ENCODE data around the gene ZBTB42. TPM values are rescaled to one million over a fixed set of nuclear protein-coding genes. Genes with fewer than 3 reads are reported as not detected.

Gene ZBTB42
- polyA plus RNA-seq, 1 of the 3 experiments (the other 2 are of a cell fraction), result 3.1 TPM

DNA sequence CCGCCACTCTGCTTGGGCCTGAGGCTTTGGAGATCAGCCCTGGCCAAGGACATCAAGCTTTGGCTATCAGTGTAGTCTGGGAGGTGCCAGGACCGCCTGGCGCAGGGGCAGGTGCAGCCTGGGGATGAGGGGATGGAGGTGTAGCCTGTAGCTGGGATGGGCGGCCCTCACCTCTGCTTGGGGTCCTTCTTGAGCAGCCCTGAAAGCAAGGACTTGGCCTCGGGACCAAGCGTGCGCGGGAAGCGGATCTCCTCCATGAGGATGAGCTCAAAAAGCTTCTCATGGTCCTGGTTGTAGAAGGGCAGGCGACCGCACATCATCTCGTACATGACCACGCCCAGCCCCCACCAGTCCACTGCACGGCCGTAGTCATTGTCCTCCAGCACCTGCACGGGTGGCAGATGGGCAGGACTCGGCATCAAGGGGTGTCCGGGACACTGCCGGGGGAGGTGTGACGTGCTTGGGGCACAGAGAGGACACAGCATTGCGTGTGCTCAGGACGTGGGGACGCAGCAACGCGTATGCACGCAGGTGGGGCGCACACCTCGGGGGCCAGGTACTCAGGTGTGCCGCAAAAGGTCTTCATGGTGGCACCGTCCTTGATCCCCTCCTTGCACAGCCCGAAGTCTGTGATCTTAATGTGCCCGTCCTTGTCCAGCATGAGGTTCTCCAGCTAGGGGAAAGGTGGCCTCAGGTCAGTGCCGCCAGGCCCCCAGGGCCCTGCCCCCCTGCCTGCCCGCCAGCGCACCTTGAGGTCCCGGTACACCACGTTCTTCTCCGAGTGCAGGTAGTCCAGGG lies 28.0 kb upstream of the ZBTB42 start (continued):
- TF ChIP-seq, protein P1, sequence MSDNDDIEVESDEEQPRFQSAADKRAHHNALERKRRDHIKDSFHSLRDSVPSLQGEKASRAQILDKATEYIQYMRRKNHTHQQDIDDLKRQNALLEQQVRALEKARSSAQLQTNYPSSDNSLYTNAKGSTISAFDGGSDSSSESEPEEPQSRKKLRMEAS (IDR thresholded peaks at IDR 0.05; ENCODE audit: low read depth), result no peak
- no peak for TF ChIP-seq FOXM1 (IDR thresholded peaks at IDR 0.05; ENCODE audit: low read depth)
- TF ChIP-seq CHD2 (IDR thresholded peaks at IDR 0.05; ENCODE audit: low read length, partially characterized antibody), result no peak
- TF ChIP-seq, protein P2, sequence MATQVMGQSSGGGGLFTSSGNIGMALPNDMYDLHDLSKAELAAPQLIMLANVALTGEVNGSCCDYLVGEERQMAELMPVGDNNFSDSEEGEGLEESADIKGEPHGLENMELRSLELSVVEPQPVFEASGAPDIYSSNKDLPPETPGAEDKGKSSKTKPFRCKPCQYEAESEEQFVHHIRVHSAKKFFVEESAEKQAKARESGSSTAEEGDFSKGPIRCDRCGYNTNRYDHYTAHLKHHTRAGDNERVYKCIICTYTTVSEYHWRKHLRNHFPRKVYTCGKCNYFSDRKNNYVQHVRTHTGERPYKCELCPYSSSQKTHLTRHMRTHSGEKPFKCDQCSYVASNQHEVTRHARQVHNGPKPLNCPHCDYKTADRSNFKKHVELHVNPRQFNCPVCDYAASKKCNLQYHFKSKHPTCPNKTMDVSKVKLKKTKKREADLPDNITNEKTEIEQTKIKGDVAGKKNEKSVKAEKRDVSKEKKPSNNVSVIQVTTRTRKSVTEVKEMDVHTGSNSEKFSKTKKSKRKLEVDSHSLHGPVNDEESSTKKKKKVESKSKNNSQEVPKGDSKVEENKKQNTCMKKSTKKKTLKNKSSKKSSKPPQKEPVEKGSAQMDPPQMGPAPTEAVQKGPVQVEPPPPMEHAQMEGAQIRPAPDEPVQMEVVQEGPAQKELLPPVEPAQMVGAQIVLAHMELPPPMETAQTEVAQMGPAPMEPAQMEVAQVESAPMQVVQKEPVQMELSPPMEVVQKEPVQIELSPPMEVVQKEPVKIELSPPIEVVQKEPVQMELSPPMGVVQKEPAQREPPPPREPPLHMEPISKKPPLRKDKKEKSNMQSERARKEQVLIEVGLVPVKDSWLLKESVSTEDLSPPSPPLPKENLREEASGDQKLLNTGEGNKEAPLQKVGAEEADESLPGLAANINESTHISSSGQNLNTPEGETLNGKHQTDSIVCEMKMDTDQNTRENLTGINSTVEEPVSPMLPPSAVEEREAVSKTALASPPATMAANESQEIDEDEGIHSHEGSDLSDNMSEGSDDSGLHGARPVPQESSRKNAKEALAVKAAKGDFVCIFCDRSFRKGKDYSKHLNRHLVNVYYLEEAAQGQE (IDR thresholded peaks at IDR 0.05; ENCODE audit: low read depth, low read length), result no peak
- TF ChIP-seq, protein P3, sequence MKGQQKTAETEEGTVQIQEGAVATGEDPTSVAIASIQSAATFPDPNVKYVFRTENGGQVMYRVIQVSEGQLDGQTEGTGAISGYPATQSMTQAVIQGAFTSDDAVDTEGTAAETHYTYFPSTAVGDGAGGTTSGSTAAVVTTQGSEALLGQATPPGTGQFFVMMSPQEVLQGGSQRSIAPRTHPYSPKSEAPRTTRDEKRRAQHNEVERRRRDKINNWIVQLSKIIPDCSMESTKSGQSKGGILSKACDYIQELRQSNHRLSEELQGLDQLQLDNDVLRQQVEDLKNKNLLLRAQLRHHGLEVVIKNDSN (IDR thresholded peaks at IDR 0.05; ENCODE audit: borderline replicate concordance, low read depth), result no peak
- TF ChIP-seq FOXJ3 (CRISPR knock-in tag; IDR thresholded peaks at IDR 0.05), result no peak
- TF ChIP-seq GABPA (IDR thresholded peaks at IDR 0.05; ENCODE audit: low read depth), result no peak
- TF ChIP-seq EZH2phosphoT487 (IDR thresholded peaks at IDR 0.05; ENCODE audit: borderline replicate concordance, low read depth), result no peak

DNA sequence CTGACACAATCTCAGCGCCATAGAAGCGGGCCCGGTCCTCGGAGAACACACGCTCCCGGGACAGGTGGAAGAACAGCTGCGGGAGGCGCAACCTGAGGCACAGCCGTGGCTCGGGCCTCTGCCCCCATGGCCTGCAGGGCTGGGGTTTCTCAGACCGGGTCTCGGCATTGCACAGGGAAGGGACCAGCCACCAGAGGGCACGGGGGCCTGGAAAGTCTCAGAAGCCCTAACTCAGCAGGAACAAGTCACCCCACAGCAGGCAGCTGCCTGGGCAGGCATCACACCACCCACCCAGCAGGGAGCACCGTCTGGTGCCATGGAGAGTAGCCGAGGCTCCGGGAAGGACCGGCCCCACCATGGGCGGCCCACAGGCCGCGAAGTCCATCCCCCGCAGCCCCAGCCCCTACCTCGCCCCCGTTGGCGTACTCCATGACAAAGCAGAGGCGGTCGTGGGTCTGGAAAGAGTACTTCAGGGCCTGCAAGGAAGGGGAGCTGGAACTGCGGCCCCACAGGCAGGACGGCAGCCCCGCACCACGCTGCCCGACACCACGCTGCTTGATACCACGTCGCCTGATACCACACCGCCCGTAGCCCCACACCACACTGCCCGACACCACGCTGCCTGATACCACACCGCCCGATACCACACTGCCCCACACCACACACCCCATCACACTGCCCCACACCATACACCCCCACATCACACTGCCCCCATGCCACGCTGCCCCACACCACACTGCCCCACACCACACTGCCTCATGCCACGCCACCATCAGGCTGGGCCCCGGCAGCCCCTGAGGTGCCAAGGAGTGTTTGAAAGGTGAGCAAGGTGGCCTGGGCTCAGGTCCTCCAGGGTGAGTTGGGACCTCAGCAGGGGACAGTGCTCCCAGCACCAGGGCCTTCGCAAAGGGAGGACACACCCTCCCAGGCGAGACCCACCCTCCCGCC lies 27.1 kb upstream of the ZBTB42 start:
- POLR2A ChIA-PET, result no interaction called here
- DNase-seq, result peak; percentile 34
- TF ChIP-seq, protein P1 (IDR thresholded peaks at IDR 0.05; ENCODE audit: low read depth), result no peak
- no peak for TF ChIP-seq GATA2 (CRISPR knock-in tag; IDR thresholded peaks at IDR 0.05)
- no peak for TF ChIP-seq FOXM1 (IDR thresholded peaks at IDR 0.05; ENCODE audit: low read depth)
- TF ChIP-seq NRF1 (IDR thresholded peaks at IDR 0.05; ENCODE audit: low read depth, low read length), result no peak
- no peak for TF ChIP-seq POLR2AphosphoS5 (IDR thresholded peaks at IDR 0.05; ENCODE audit: low read depth, low read length)
- TF ChIP-seq, protein P4, sequence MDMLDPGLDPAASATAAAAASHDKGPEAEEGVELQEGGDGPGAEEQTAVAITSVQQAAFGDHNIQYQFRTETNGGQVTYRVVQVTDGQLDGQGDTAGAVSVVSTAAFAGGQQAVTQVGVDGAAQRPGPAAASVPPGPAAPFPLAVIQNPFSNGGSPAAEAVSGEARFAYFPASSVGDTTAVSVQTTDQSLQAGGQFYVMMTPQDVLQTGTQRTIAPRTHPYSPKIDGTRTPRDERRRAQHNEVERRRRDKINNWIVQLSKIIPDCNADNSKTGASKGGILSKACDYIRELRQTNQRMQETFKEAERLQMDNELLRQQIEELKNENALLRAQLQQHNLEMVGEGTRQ (IDR thresholded peaks at IDR 0.05; ENCODE audit: borderline replicate concordance, low read depth, low read length), result no peak
- TF ChIP-seq TAF1 (IDR thresholded peaks at IDR 0.05; ENCODE audit: borderline replicate concordance, low read depth, low read length), result no peak
- TF ChIP-seq, protein P5, sequence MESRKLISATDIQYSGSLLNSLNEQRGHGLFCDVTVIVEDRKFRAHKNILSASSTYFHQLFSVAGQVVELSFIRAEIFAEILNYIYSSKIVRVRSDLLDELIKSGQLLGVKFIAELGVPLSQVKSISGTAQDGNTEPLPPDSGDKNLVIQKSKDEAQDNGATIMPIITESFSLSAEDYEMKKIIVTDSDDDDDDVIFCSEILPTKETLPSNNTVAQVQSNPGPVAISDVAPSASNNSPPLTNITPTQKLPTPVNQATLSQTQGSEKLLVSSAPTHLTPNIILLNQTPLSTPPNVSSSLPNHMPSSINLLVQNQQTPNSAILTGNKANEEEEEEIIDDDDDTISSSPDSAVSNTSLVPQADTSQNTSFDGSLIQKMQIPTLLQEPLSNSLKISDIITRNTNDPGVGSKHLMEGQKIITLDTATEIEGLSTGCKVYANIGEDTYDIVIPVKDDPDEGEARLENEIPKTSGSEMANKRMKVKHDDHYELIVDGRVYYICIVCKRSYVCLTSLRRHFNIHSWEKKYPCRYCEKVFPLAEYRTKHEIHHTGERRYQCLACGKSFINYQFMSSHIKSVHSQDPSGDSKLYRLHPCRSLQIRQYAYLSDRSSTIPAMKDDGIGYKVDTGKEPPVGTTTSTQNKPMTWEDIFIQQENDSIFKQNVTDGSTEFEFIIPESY (IDR thresholded peaks at IDR 0.05; ENCODE audit: borderline replicate concordance, low read depth), result no peak
- TF ChIP-seq, protein P6, sequence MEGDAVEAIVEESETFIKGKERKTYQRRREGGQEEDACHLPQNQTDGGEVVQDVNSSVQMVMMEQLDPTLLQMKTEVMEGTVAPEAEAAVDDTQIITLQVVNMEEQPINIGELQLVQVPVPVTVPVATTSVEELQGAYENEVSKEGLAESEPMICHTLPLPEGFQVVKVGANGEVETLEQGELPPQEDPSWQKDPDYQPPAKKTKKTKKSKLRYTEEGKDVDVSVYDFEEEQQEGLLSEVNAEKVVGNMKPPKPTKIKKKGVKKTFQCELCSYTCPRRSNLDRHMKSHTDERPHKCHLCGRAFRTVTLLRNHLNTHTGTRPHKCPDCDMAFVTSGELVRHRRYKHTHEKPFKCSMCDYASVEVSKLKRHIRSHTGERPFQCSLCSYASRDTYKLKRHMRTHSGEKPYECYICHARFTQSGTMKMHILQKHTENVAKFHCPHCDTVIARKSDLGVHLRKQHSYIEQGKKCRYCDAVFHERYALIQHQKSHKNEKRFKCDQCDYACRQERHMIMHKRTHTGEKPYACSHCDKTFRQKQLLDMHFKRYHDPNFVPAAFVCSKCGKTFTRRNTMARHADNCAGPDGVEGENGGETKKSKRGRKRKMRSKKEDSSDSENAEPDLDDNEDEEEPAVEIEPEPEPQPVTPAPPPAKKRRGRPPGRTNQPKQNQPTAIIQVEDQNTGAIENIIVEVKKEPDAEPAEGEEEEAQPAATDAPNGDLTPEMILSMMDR (IDR thresholded peaks at IDR 0.05), result no peak

More for the DNA sequence above, 27.1 kb upstream of the ZBTB42 start:
- Histone ChIP-seq H3F3A (replicated peaks; ENCODE audit: insufficient read depth) (peaks cover 24% of the 10 kb centered on the region), H3K9me3 (no peaks in the 10 kb centered on the region), H2AFZ (ENCODE audit: low read depth) (no peak overlapping the region), H3K79me2 (ENCODE audit: insufficient read depth) (no peaks in the 10 kb centered on the region), H3K4me2 (no peak overlapping the region), H3K9me2 (no peaks in the 10 kb centered on the region), H3K27ac (ENCODE audit: low read depth in 2 of 2, low read length in 1 of 2) (no peak overlapping the region), H4K20me1 (ENCODE audit: insufficient read depth) (peaks cover 20% of the 10 kb centered on the region), H3K4me3 (ENCODE audit: low read depth in 2 of 2, low read length in 1 of 2) (no peak overlapping the region), H3K36me3 (replicated peaks in 1 of 2; ENCODE audit: control insufficient read depth in 1 of 2, insufficient read depth in 2 of 2, low read length in 1 of 2) (peaks cover 12 to 57% of the 10 kb centered on the region in 2 experiments), H3K9ac (no peak overlapping the region), H3K27me3 (ENCODE audit: insufficient read depth) (no peaks in the 10 kb centered on the region), H3K4me1 (ENCODE audit: control insufficient read depth in 1 of 2, insufficient read depth in 2 of 2, low read depth in 1 of 2, low read length in 1 of 2) (peaks cover 0 to 3% of the 10 kb centered on the region in 2 experiments; a peak in 1 of 4 replicates)
- 97% methylated on average over 29 of the region's 46 CpGs for WGBS (ENCODE audit: low lambda C conversion rate)
- CTCF ChIA-PET, result interaction anchor here (1.7 kb wide), 1 partner anchor 53 kb away, joined by 3 read pairs; no protein-coding TSS in a partner anchor
